GM21723 (cell line): Measurements from ENCODE around the gene TPCN2.

Source experiments
- ATAC-seq: cut with Tn5 transposase; IDR thresholded peaks from one replicate; pipeline ENCODE4 v1.9.1; 2021; ENCODE audit warnings: mild to moderate bottlenecking, moderate library complexity; ENCODE audit not compliant: unreplicated experiment

The TPCN2 gene

GRCh38 chr11:69037074-69037473 lies 11.7 kb upstream of the TPCN2 start:
- no peak for ATAC-seq

GRCh38 chr11:69037544-69037943 lies 11.2 kb upstream of the TPCN2 start:
- no peak for ATAC-seq

- no peak for ATAC-seq
Observed at GRCh38 chr11:69039501-69039900, 9.2 kb upstream of the TPCN2 start.

DNA sequence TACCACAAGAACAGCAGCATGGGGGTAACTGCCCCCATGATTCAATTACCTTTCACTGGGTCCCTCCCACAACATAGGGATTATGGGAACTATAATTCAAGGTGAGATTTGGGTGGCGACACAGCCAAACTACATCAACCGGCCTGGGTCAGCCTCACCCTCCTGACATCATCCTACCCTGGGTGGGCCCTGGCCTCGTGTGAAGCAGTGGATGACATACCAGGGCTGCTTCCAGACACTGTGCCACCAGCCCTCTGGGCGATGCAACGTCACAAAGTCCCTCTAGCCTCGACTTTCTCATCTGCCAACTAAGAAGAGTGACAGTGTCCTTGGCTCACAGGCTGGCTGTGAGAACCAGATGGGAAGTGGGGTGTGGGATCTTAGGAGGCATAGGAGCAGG lies 8.7 kb upstream of the TPCN2 start:
- no peak for ATAC-seq

GRCh38 chr11:69040581-69041260 lies 8.0 kb upstream of the TPCN2 start:
- ATAC-seq: no peak

GRCh38 chr11:69041516-69041915 lies 7.2 kb upstream of the TPCN2 start:
- no peak for ATAC-seq

DNA sequence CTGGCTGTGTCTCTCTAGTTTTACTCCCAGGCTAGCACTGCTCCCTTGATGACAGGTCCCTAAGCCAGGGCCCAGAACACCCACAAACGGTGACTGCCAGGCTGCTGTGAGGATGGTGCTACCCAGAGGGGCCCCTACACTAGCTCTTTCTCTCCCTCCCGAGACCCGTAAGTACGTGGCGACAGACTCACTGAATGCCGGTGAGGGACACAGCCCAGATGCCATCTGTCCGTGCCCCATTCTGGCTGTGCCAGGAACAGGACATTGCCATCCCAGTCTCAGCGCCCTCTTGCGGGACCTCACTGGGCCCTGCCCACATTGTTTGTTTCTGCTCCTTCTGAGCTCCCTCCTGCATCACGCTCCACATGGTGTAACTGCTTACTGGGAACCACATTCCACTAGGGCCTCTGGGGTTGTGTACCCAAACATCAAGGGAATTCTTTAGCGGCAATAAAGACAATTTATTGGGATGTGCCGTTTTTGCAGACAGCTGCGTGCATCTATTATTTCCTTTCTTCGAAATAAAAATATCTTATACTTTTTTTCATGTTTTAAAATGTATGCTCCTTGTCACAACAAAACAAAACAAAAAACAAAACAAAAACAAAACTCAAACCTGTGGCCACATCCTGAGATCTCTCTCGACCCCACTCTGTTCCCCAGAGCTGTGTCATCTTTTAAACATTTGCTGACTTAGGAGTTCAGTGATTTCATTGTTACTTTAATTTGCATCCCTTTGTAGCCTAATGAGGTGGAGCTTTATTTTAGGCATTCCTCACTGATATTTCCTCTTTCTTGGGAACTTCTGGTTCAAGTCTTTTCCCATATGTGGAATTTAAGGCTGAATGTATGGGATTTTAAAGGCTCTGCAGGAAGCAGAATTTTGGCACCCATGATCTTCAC lies 4.4 kb upstream of the TPCN2 start:
- ATAC-seq: no peak

DNA sequence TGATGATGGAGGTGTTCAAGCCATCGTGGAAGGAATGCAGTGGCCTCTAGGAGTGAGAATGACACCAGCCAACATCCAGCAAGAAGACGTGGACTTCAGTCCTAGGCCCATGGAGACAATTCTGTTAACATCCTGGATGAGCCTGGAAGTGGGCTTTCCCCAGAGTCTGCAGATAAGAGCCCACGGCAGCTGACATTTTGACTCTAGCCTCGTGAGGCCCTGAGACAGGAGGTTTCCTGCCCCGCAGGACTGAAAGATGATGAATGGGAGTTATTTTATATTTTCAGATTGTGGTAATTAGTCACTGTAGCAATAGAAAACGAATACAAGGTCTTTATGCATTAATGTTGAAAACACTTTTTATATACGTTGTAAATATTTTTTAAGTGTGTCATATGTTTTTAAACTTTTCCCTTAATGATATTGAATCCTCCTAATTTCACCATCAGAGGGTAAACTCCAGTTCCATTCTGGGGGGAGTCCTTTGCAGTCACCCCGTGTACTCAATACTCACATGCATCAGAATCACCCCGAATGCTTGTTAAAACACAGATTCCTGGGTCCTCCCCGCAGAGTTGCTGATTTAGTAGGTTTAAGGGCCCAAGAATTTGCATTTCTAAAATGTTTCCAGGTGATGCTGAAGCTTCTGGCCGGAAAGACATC lies 570 bp upstream of the TPCN2 start:
- no peak for ATAC-seq

- no peak for ATAC-seq
Observed at GRCh38 chr11:69049490-69049867, 747 bp downstream of the TPCN2 start.

- ATAC-seq: no peak
Observed at GRCh38 chr11:69050592-69051380, 2.1 kb downstream of the TPCN2 start.

- no peak for ATAC-seq
Observed at GRCh38 chr11:69051381-69052342, 2.9 kb downstream of the TPCN2 start.

- ATAC-seq: no peak
Observed at GRCh38 chr11:69052343-69053168, 3.8 kb downstream of the TPCN2 start.

GRCh38 chr11:69053169-69053477 lies 4.4 kb downstream of the TPCN2 start:
- ATAC-seq: no peak

DNA sequence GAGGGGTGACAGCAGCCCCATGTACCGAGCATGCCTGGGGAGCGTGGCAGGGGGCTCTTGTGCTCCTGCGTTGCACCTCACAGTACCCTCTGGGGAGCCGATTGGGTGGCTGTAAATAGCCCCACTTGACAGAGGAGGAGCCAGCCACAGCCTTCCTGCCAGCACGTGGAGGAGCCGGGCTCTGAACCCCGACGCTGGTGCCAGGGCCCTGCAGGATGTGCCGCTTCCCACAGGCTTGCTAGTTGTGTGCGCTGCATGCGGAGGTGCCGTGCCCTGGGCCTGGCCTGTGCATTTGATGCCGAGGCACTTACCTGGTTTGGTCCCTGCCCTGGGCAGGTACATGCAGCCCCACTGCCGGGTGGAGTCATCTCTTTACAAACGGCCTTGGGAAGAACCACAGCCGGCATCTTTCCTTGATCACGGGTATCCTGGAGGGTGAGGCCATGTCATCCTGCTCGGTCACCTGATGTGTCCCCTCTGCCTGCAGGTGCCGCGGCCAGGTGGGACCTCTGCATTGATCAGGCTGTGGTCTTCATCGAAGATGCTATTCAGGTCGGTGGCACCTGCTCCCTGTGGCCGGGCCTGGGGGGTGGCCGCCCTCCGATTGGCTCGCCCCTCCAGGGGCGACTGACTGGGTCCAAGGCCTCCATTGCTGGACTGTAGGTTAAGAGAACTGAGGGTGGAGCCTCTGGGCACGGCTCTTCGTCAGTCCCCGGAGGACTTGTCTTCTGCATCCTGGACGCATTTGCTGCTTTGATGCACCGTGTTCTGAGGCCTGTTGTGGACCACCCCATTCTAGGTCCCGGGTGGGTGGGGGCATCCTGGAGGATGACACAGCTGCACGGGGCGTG lies 5.0 kb downstream of the TPCN2 start:
- ATAC-seq: no peak

- ATAC-seq: no peak
Observed at GRCh38 chr11:69054397-69055211, 5.9 kb downstream of the TPCN2 start.

DNA sequence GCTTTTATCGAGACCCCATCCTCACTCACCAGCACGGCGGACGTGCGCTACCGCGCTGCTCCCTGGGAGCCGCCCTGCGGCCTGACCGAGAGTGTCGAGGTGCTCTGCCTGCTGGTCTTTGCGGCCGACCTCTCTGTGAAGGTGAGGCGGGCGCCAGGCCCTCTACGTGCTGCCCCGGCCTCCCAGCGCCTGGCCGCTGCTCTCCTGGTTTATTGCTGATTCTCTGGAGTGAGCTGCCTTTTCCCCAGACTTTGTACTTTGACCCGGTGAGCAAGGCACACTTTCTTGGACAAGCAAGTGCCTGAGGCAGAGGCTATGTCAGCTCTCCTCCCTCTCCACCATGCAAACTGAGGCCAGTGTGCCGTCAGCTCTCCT lies 6.5 kb downstream of the TPCN2 start:
- no peak for ATAC-seq
